Mucosa of rectum (tissue), 2 donors: ENCODE results near the gene SPPL3.
"Not testable (repeated sequence)": the region's sequence is repeated elsewhere in the genome, so short reads cannot be mapped to it uniquely, and the experiment has no call there.

Experiments
- H3K27ac ChIP-seq, 2 donors: one replicate each; pipeline ENCODE4 v1.7.0; 2013; ENCODE audit warnings: inconsistent platforms in 2 of 2, low read depth in 2 of 2, low read length in 2 of 2
- H3K27me3 ChIP-seq, 2 donors: one replicate each; pipeline ENCODE4 v1.7.0; 2013; ENCODE audit warnings: low read length in 2 of 2; ENCODE audit not compliant: control insufficient read depth in 2 of 2, insufficient read depth in 2 of 2
- H3K36me3 ChIP-seq, 2 donors: one replicate each; pipeline ENCODE4 v1.7.0; 2013; ENCODE audit warnings: low read length in 2 of 2; ENCODE audit not compliant: control insufficient read depth in 2 of 2, insufficient read depth in 2 of 2
- H3K4me1 ChIP-seq, 2 donors: one replicate each; pipeline ENCODE4 v1.7.0; 2013; ENCODE audit warnings: low read length in 2 of 2, mild to moderate bottlenecking in 1 of 2; ENCODE audit not compliant: control insufficient read depth in 2 of 2, insufficient read depth in 2 of 2
- H3K4me3 ChIP-seq, 2 donors: one replicate each; pipeline ENCODE4 v1.7.0; 2013; ENCODE audit warnings: low read length in 2 of 2
- H3K9ac ChIP-seq, 2 donors: one replicate each; pipeline ENCODE4 v1.7.0; 2013; ENCODE audit warnings: low read length in 2 of 2, low read depth in 1 of 2, mild to moderate bottlenecking in 1 of 2
- H3K9me3 ChIP-seq, 2 donors: one replicate each; pipeline ENCODE4 v1.7.0; 2013; ENCODE audit warnings: low read length in 2 of 2; ENCODE audit not compliant: control insufficient read depth in 2 of 2
- donor health status: healthy.
- donor health status: Normal muscosa, but diverticular disease.

The SPPL3 gene

DNA sequence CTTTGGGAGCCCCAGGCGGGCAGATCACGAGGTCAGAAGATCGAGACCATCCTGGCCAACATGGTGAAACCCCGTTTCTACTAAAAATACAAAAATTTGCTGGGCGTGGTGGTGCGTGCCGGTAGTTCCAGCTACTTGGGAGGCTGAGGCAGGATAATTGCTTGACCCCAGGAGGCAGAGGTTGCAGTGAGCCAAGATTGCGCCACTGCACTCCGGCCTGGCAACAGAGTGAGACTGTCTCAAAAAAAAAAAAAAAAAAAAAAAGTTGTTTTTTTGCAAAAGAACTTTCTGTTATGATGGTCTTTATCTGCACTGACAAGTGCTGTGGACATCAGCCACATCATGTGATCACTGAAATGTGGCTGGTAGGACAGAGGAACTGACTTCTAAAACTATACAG, 111.7 kb downstream of the SPPL3 start:
- H3K4me1 ChIP-seq, H3K27ac ChIP-seq, H3K27me3 ChIP-seq, H3K4me3 ChIP-seq, H3K36me3 ChIP-seq, H3K9me3 ChIP-seq, H3K9ac ChIP-seq: not testable (repeated sequence)

DNA sequence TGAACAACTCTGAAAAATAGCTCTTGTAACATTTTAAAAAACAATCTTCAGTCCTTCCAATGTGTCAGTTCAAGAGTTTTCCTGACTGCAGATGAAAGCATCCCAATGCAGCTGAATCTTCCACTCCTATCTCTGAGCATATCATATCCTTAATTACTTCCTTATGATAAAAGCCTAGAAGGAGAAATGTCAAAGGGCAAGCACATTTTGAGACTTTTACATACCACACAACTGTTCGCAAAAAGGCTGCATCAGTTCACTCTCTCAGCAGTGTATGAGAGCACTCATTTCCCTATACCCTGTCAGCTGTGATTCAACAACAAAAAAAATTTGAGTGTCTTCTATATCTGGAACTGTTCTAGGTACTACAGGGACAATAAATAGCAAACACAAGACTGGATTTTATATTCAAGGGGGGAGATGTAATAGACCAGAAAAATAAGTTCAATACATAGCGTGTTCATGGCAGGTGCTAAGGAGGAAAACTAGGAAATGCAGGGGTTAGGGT, 112.4 kb downstream of the SPPL3 start:
- Histone ChIP-seq H3K27ac (no peak overlapping the region), H3K9me3 (no peaks in the 10 kb centered on the region), H3K27me3 (no peaks in the 10 kb centered on the region), H3K9ac (no peak overlapping the region), H3K4me1 (peaks cover 3 to 5% of the 10 kb centered on the region in 2 donors), H3K36me3 (peaks cover 0 to 4% of the 10 kb centered on the region in 2 donors), H3K4me3 (no peak overlapping the region)

DNA sequence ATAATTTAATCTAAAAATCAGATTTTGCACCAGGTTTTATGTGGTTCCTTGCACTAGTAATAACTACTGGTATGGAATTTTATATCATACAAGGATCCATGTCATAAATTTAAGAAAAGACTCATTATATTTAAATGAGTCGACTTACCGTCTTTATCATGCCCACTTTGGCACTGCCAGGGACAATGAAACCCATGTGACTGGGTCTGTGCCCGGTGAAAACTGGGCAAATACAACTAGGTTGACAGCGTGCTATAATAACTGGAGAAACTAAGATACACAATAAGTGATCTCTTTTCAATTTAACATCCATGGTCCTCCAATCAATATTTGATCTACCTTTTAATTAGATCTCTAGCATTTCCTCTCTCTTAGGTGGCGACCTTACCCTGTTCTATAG, 114.0 kb downstream of the SPPL3 start:
- Histone ChIP-seq H3K27me3 (no peaks in the 10 kb centered on the region), H3K27ac (no peak overlapping the region), H3K36me3 (peaks cover 0 to 4% of the 10 kb centered on the region in 2 donors), H3K4me3 (no peak overlapping the region), H3K4me1 (peaks cover 3 to 5% of the 10 kb centered on the region in 2 donors), H3K9ac (no peak overlapping the region), H3K9me3 (no peaks in the 10 kb centered on the region)

DNA sequence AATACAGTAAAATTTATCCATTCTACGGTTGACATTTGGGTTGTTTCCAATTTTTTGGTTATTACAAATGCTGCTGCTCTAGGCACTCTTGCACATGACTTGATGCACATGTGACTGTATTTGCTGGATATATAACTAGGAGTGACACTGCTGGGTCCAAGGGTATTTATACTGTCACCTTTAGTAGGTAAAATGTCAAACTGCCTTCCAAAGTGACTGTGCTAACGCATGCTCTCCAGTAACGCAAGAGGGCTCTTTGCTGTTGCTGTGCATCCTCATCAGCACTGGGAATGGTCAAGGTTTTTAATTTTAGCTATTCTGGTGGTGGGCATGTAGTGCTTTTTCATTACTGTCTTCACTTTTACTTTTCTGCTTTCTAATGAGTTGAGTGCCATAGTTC, 116.3 kb downstream of the SPPL3 start:
- H3K27me3 ChIP-seq, result no peaks in the 10 kb centered on the region
- H3K4me3 ChIP-seq, result no peak overlapping the region
- peaks cover 3 to 5% of the 10 kb centered on the region in 2 donors for H3K4me1 ChIP-seq
- H3K36me3 ChIP-seq, result peaks cover 10 to 12% of the 10 kb centered on the region in 2 donors
- no peaks in the 10 kb centered on the region for H3K9me3 ChIP-seq
- H3K27ac ChIP-seq, result no peak overlapping the region
- H3K9ac ChIP-seq, result no peak overlapping the region

DNA sequence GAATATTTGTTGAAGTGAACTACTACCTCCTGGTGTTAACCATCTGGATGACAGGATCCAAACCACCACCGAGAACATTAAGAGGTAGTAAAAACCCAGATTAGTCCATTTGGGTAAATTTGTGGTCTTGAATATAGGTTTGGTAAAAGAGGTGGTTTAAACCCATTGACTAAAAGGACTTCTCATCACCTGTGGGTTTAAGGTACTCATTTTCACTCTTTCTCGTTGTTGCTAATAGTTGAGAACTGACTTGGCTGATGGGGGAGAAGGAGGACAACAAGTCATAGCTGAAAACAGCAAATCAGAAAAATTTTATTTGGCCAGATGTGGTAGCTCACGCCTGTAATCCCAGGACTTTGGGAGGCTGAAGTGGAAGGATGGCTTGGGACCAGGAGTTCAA, 119.4 kb downstream of the SPPL3 start:
- no peak overlapping the region for H3K4me3 ChIP-seq
- no peak overlapping the region for H3K27ac ChIP-seq

DNA sequence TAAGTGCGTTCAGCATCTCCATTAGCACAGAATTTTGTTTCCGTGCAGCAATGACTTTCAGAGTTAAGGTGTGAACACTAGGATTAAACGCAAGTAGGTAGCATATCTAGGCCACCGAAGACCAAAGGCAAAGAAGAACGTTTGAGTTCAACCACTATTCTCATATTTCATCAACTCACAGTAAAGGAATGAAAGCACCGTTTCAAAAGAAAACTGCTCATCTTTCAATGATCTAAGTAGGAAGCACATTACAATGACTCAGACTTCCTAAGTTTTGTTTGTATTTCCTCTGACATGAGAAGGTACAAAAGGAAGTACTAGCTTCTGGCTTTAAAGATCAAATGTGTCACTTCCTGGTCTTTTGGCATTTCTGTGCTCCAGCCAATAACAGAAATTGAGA, 121.0 kb downstream of the SPPL3 start:
- peaks cover 17 to 20% of the 10 kb centered on the region in 2 donors for H3K36me3 ChIP-seq
- H3K27ac ChIP-seq, result no peak overlapping the region

More for the DNA sequence above, 119.4 kb downstream of the SPPL3 start:
- Histone ChIP-seq H3K9ac (no peak overlapping the region), H3K27me3 (no peaks in the 10 kb centered on the region), H3K9me3 (no peaks in the 10 kb centered on the region), H3K4me1 (no peaks in the 10 kb centered on the region), H3K36me3 (peaks cover 14 to 18% of the 10 kb centered on the region in 2 donors)

DNA sequence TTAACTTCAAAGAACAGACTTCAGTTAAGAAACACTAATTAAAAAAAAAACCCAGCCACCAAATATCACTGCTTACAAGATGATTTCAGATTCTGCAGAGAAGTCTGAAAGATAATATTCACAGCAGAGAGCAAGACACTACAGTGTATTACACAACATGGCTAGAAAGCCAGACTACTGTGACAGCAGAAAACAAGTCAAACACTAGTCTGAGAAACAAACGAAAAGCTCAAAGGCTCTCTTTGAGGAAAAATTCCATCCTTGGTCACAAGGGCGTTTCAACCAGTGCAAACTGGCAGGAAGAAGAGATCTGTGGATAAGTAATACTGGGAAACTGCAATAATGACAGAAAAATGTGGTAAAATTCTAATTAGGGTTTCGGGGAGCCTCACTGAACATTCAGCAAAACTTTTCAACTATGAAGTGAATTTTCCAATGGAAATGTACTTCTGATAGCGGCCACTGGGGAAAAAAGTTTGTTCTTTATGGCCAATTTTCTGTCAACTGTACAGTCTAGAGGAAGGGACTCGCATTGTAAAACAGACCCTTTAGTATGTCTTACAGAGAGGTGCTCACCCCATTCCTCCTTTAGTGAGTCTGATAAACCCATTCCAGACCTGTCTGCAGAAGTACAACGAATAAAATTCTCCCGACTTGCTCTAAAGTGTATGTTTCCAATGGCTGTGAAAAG, 128.2 kb downstream of the SPPL3 start:
- Histone ChIP-seq H3K27ac (no peak overlapping the region), H3K36me3 (peaks cover 19 to 28% of the 10 kb centered on the region in 2 donors), H3K4me1 (no peaks in the 10 kb centered on the region), H3K9me3 (no peaks in the 10 kb centered on the region), H3K4me3 (no peak overlapping the region), H3K9ac (no peak overlapping the region), H3K27me3 (no peaks in the 10 kb centered on the region)

More for the DNA sequence above, 121.0 kb downstream of the SPPL3 start:
- Histone ChIP-seq H3K4me1 (no peaks in the 10 kb centered on the region), H3K4me3 (no peak overlapping the region), H3K9ac (no peak overlapping the region), H3K27me3 (no peaks in the 10 kb centered on the region), H3K9me3 (no peaks in the 10 kb centered on the region)

DNA sequence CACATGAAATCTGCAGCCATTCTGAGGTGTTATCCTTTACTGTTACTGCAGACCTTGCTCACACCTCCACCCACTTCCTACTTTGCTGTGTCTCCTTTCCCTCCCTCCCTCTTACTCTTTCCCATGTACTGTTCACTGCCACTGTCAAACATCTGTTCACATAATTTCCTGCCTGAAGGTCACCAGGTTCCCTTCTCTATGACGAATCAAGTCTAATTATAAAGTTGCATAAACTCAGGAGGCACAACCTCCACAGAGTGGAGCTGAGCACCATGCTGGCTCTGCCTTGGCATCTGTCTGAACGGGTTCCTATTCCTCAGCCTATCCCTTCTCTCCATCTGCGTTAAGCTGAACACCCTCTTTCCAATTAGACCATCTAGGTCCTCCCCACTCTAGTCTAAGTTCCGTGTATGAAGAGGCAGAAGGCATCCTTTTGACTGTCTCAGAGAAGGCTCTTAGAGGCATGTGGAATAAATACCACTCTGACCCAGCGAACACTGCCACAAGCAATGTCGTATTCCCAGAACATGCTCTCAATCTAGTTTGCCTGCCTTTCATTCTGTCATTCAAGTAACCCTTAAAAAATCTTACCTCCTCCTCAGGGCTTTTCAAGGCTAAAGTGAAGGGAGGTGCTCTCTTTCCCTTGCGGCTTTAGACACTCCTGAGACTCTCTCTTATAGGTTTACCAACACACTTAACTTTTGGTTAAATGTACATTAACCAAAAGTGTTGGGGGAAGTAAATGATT, 129.8 kb downstream of the SPPL3 start:
- Histone ChIP-seq H3K9me3 (no peaks in the 10 kb centered on the region), H3K9ac (no peak overlapping the region), H3K36me3 (peaks cover 19 to 35% of the 10 kb centered on the region in 2 donors), H3K4me3 (no peak overlapping the region), H3K4me1 (no peaks in the 10 kb centered on the region), H3K27me3 (no peaks in the 10 kb centered on the region), H3K27ac (no peak overlapping the region)

DNA sequence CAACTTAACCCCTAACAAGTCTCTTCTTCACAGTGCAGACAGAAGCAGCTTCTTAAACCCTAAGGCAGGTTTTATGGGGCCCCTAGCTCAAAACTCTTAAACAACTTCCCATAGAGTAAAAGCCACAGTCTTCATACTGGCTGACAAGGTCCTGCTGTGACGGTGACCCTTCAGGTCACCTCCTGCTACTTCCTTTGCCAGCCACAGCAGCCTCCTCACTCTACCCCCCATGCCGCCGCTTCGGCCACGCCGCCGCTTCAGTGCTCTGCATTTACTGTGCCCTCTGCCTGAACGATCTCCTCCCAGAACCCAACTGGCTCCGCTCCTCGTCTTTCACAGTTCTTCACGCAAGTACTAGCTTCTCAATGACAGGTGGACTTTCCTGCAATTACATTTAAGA, 133.1 kb downstream of the SPPL3 start:
- Histone ChIP-seq H3K9me3 (no peaks in the 10 kb centered on the region), H3K9ac (no peak overlapping the region), H3K4me3 (no peak overlapping the region), H3K27ac (no peak overlapping the region), H3K36me3 (peaks cover 36 to 59% of the 10 kb centered on the region in 2 donors), H3K27me3 (no peaks in the 10 kb centered on the region), H3K4me1 (peaks cover 11 to 15% of the 10 kb centered on the region in 2 donors)
